ENCODE measurements around the gene LRRC71.

The LRRC71 gene

DNA sequence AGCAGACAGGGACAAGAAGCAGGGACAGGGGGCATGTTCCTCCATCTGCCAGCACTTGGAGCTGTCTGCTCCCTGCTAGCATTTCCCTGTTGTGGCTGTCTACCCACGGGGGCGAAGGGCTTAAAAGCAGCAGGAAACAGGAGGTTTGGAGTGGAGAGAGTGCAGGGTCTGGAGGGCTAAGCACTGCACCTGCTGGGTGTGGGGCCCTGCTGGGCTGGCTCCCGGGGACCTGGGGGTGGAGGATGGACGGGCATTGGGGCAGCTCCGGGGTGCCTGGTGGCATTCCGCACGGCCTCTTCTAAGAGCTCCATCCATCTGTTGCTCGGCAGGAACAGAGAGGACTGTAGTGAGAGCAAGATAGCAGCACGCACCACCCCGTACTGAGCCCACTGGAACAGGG, 21.2 kb downstream of the LRRC71 start:
- no peaks in the 10 kb centered on the region for H3K27me3 Mint-ChIP-seq
- H3K36me3 Mint-ChIP-seq = peaks cover 5% of the 10 kb centered on the region
- no peak overlapping the region for H3K27ac Mint-ChIP-seq
- no peaks in the 10 kb centered on the region for H3K4me1 Mint-ChIP-seq (ENCODE audit: low read depth)
- H3K4me3 Mint-ChIP-seq = no peak overlapping the region
- no peaks in the 10 kb centered on the region for H3K9me3 Mint-ChIP-seq (ENCODE audit: low read depth)

DNA sequence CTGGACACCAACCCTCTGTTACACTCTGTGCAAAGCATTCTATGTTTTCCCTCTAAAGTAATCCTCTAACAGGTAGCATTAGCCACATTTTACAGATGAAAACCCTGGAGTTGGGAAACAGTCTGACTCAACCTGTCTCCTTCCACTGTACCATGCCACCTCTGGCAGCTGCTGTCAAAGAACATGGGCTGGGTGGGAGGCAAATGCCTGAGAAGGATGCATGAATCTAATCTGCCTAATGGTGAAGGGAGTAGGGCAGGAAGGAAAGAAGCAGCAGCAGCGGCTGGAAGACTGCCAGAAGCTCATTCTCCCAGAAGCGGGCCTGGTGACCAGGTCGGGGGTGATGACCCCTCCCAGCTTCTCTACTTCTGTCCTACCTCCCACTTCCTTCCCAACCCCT, 21.7 kb downstream of the LRRC71 start:
- Mint-ChIP-seq H3K27me3 (no peaks in the 10 kb centered on the region), H3K4me3 (no peak overlapping the region), H3K36me3 (peaks cover 5% of the 10 kb centered on the region), H3K4me1 (ENCODE audit: low read depth) (no peaks in the 10 kb centered on the region), H3K27ac (no peak overlapping the region), H3K9me3 (ENCODE audit: low read depth) (no peaks in the 10 kb centered on the region)

DNA sequence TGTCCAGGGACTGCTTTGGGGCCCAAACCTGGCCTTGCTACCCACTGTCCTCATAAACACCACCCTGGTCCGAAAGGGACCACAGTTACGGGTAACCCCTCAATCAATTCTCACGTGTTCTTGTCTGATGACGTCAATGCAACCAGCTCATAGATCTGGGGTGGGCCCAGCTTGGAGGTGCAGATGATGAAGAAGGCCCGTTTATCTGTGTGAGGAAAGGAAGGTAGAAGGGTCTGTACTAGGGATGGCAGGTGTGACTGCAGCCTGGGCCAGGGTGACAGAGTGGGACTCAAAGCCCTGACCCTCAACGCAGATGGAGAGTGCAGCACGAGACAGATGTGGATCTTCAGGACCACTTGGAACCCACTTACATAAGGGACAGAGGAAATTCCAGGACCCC, 22.1 kb downstream of the LRRC71 start:
- no peak overlapping the region for H3K27ac Mint-ChIP-seq
- peaks cover 5% of the 10 kb centered on the region for H3K36me3 Mint-ChIP-seq
- H3K27me3 Mint-ChIP-seq = no peaks in the 10 kb centered on the region
- no peak overlapping the region for H3K4me3 Mint-ChIP-seq
- H3K9me3 Mint-ChIP-seq (ENCODE audit: low read depth) = no peaks in the 10 kb centered on the region
- no peaks in the 10 kb centered on the region for H3K4me1 Mint-ChIP-seq (ENCODE audit: low read depth)

DNA sequence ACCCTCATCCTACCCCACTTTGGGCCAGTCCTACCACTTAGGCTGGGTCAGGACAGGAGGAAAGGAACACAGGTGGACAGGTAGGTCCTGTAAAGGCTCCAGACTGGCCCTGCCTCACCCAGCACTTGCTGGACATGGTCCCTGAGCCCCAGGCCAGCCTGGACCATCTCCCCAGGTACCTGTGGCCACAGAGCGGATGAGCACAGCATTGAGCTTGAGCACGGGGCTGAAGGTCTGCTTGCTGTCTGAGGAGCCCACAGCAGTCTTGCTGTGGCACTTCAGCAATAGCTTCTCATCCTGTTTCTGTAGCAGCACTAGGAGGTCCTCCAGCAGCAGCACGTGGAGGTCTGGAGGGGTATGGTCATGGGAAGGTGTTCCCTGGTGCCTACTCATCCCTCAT, 23.3 kb downstream of the LRRC71 start:
- Mint-ChIP-seq H3K27me3 (no peaks in the 10 kb centered on the region), H3K27ac (no peak overlapping the region), H3K36me3 (peaks cover 5% of the 10 kb centered on the region), H3K4me1 (ENCODE audit: low read depth) (no peaks in the 10 kb centered on the region), H3K4me3 (no peak overlapping the region), H3K9me3 (ENCODE audit: low read depth) (no peaks in the 10 kb centered on the region)

DNA sequence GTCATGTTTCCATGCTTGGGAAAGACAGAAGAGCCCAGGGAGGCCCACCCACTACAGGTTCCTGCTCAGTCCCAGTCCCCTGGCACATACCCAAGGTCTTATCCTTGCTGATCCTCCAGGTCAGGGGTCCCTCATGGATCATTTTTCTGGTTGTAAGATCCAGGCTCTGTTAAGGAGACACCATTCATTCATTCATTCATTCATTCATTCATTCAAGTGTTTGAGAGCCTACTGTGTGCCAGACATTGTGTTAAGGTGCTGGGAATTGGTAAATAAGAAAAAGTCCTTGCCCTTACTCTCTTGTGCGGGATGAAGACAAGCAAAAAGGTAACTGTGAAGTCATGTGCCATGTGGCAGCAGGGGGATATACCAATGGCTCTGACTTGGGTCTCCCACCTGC, 23.8 kb downstream of the LRRC71 start:
- H3K4me1 Mint-ChIP-seq (ENCODE audit: low read depth) = no peaks in the 10 kb centered on the region
- no peak overlapping the region for H3K4me3 Mint-ChIP-seq
- H3K27me3 Mint-ChIP-seq = no peaks in the 10 kb centered on the region
- no peaks in the 10 kb centered on the region for H3K9me3 Mint-ChIP-seq (ENCODE audit: low read depth)
- no peak overlapping the region for H3K27ac Mint-ChIP-seq
- H3K36me3 Mint-ChIP-seq = peaks cover 5% of the 10 kb centered on the region

DNA sequence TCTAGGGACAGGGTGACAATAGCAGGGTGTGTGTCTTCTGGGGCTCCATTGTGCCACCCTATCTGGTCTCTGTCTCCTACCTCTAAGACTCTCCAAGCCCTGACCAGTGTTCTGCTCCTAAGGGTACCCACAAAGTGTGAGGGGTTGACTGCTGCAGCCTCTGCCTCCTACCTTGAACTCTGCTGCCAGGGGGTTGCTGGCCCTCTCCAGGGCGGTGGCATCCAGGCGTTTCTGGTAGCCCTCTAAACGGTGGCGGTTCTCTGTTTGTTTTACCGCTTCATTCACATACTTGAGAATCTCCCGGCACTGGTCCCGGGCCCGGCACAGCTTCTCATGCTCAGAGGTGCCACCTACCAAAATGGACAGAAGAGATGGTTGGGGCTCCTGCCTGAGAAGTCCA, 24.4 kb downstream of the LRRC71 start:
- no peaks in the 10 kb centered on the region for H3K9me3 Mint-ChIP-seq (ENCODE audit: low read depth)
- peaks cover 5% of the 10 kb centered on the region for H3K36me3 Mint-ChIP-seq
- H3K27me3 Mint-ChIP-seq = no peaks in the 10 kb centered on the region
- H3K4me1 Mint-ChIP-seq (ENCODE audit: low read depth) = no peaks in the 10 kb centered on the region
- no peak overlapping the region for H3K27ac Mint-ChIP-seq
- H3K4me3 Mint-ChIP-seq = no peak overlapping the region

DNA sequence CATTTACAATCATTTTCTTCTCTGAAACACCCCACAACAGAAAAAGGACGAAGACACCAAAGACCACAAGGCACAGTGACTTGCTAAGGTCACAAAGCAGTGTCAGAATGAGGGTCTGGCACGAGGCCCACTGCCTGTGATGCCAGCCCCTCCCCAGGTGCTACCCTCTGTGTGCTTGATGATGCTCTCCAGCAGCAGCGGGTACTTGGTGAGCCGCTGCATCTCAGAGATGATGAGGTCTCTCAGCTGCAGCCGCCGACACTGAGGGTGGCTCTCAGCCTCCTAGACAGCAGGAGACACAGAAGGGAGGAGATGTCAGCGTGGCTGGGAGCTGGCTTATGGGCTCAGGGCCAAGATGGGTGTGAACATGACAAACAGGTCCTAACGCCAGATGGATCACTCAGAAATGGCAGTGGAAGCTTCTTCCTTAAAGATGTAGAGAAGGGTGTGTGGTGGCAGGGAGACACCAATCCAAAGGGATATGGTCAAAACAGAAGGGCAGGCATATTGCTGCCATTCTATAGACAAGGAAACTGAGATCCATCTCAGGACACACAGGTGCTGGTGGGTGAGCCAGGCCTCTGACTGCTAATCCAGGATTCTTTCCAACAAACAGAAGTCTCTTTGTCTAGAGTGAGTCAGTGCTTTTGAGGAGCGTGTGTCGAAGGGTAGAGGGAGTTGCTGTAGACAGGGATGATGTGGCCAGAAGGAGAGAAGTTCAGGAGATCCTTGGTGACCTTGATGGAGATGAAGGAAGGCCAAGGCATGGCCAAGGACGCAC, 25.6 kb downstream of the LRRC71 start:
- peaks cover 8% of the 10 kb centered on the region for H3K36me3 Mint-ChIP-seq
- no peaks in the 10 kb centered on the region for H3K9me3 Mint-ChIP-seq (ENCODE audit: low read depth)
- H3K27ac Mint-ChIP-seq = no peak overlapping the region
- no peaks in the 10 kb centered on the region for H3K4me1 Mint-ChIP-seq (ENCODE audit: low read depth)
- no peak overlapping the region for H3K4me3 Mint-ChIP-seq
- H3K27me3 Mint-ChIP-seq = no peaks in the 10 kb centered on the region

DNA sequence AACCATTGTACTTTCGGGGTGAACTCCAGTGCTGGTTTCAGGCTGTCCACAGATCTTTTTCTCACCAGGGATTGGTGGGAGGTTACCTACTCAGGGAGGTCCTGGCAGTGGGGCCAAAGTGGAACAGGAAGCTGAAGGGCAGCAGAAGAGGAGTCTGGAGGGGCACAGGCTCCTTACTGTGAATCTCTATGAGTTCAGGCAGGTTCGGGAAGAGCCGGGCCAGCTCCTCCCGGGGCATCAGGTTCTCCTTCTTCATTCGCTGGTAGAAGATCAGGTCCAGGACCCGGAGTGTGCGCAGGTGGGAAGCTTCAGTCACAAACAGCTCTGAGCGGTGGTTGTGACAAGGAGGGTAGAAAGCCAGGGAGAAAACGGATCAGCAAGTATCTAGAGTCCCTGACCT, 26.7 kb downstream of the LRRC71 start:
- H3K27me3 Mint-ChIP-seq = no peaks in the 10 kb centered on the region
- no peaks in the 10 kb centered on the region for H3K4me1 Mint-ChIP-seq (ENCODE audit: low read depth)
- H3K4me3 Mint-ChIP-seq = no peak overlapping the region
- peaks cover 9% of the 10 kb centered on the region for H3K36me3 Mint-ChIP-seq
- no peak overlapping the region for H3K27ac Mint-ChIP-seq
- H3K9me3 Mint-ChIP-seq (ENCODE audit: low read depth) = no peaks in the 10 kb centered on the region

DNA sequence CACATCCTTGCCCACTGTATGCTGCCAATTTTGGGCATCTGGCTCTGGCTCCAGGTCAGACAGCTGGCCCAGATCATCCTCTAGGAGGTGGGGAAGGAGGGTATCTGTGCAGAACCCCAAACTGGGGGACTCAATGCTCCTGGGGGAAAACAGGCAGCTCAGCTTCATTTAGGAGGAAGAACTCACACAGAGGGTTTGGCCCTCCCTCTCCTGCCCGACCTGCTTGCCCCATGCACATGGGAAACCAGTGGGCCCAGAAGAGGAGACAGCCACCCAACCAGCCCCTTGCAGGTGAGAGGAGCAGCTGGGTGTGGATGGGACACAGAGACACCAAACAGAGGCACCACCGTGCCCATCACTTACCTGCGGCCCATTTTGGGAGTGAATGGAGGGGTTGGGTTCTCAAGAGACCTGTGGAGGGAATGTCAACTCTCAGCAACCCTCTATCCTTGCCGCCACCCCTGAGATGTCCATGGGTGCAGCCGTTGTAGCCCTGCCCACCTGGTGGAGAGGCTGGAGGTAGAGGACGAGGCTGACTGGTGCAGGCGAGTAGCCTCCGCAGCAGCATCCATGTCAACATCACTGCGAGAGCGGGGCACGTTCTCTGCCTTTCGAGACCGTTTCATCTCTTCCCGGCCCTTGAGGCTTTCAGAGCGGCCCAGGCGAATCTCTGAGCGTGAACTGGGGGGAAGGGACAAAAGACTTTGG, 27.5 kb downstream of the LRRC71 start:
- Mint-ChIP-seq H3K4me1 (ENCODE audit: low read depth) (no peaks in the 10 kb centered on the region), H3K27me3 (no peaks in the 10 kb centered on the region), H3K27ac (no peak overlapping the region), H3K36me3 (peaks cover 11% of the 10 kb centered on the region), H3K4me3 (no peak overlapping the region), H3K9me3 (ENCODE audit: low read depth) (no peaks in the 10 kb centered on the region)

DNA sequence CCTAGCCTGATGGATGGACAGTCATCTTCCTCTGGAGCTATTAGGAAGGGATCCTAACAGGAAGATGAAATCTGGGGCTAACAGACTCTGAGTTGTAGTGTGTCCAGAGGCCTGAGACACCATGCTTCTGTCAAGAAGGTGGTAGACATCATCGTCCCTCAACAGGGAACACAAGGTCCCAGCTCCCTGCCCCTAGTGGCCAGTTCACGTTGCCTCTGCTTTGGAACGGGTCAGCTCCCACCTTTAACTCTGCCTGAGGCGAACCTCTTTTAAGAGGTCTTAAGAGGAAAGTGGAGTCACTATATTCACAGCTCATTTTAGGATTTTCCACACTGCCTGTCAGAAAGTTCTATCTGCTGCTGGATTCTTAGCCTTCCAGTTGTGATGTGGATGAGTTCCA, 28.3 kb downstream of the LRRC71 start:
- H3K4me3 Mint-ChIP-seq = no peak overlapping the region
- H3K9me3 Mint-ChIP-seq (ENCODE audit: low read depth) = no peaks in the 10 kb centered on the region
- no peaks in the 10 kb centered on the region for H3K4me1 Mint-ChIP-seq (ENCODE audit: low read depth)
- no peaks in the 10 kb centered on the region for H3K27me3 Mint-ChIP-seq
- H3K36me3 Mint-ChIP-seq = peaks cover 13% of the 10 kb centered on the region
- H3K27ac Mint-ChIP-seq = no peak overlapping the region

DNA sequence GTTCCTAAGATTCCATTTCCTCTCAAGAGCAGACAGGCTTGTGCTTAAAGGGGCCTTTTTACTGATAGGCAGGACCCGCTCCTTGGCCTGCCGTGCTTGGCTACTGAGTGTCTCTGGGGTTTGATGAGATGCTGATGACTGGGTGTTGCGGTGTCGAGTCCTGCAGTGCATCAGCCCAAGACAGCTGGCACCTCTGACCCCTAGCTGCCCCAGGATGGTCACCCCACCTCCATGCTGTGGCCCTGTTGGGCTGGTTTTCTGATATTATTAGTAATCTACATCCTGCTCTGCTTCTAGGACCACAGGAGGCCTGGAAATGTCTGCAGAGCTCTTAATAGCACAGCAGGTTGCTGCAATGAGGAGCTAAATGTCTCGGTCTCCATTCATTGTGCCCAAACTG, 28.7 kb downstream of the LRRC71 start:
- H3K4me3 Mint-ChIP-seq = no peak overlapping the region
- H3K27ac Mint-ChIP-seq = no peak overlapping the region
- H3K36me3 Mint-ChIP-seq = peaks cover 14% of the 10 kb centered on the region
- H3K9me3 Mint-ChIP-seq (ENCODE audit: low read depth) = no peaks in the 10 kb centered on the region
- no peaks in the 10 kb centered on the region for H3K4me1 Mint-ChIP-seq (ENCODE audit: low read depth)
- no peaks in the 10 kb centered on the region for H3K27me3 Mint-ChIP-seq

DNA sequence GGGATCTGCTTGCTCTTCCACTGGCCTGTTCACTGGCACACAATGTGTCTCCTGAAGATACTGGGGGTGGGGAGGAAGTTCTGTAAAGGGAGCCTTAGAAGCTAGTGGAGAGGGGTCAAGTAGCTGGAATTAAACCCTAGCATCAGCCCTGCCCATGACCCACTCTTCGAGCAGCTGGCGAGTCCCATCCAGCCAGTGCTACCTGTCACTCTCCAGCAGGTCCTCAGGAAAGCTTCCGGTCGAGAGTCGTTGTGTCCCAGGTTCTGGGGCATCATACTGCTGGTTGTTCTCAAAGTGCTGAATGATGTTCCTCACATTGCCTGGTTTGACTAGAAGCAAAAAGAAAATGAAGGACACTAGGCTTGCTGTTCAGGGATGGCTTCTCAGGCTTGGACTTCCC, 30.9 kb downstream of the LRRC71 start:
- H3K4me1 Mint-ChIP-seq (ENCODE audit: low read depth) = no peaks in the 10 kb centered on the region
- peaks cover 12% of the 10 kb centered on the region for H3K36me3 Mint-ChIP-seq
- no peaks in the 10 kb centered on the region for H3K27me3 Mint-ChIP-seq
- no peak overlapping the region for H3K27ac Mint-ChIP-seq
- H3K4me3 Mint-ChIP-seq = no peak overlapping the region
- no peaks in the 10 kb centered on the region for H3K9me3 Mint-ChIP-seq (ENCODE audit: low read depth)

DNA sequence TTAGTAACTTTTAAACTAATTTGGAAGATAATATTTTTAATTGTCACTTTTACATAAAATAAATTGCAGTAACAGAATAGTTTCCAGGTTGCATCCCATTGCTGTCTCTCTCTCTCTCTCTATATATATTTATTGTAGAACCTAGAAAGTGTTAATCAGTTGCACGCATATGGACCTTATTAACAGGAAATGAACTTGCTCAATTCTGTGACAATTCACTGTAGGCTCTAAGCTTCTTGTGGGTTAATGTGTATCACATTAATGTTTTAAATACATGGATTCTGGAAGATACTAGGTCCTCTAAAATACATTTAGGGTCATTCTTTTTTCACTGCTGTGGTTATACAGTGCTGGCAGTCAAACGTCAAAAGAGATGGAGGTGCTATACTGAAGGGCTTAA, 33.1 kb downstream of the LRRC71 start:
- H3K4me1 Mint-ChIP-seq (ENCODE audit: low read depth) = no peaks in the 10 kb centered on the region
- no peaks in the 10 kb centered on the region for H3K27me3 Mint-ChIP-seq
- no peak overlapping the region for H3K4me3 Mint-ChIP-seq
- H3K9me3 Mint-ChIP-seq (ENCODE audit: low read depth) = no peaks in the 10 kb centered on the region
- H3K36me3 Mint-ChIP-seq = peaks cover 19% of the 10 kb centered on the region
- H3K27ac Mint-ChIP-seq = no peak overlapping the region

DNA sequence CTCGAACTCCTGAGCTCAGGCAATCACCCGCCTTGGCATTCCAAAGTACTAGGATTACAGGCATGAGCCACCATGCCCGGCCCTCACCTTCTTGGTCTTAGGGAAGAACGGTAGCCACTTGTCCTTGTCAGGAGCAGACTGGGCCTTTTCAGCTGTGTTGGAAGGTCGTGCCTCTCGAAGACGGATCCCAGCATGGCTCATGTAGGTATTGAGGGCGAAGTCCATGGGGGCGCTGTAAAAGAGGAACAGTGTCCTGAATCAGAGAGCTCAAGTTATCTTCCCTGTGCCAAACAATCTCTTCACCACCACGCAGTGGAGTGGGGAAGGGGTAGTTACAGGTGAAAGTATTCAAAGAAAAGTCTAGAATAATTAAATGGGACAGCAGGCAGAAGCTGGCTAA, 35.9 kb downstream of the LRRC71 start:
- no peak overlapping the region for H3K4me3 Mint-ChIP-seq
- H3K36me3 Mint-ChIP-seq = peaks cover 28% of the 10 kb centered on the region
- no peak overlapping the region for H3K27ac Mint-ChIP-seq
- H3K27me3 Mint-ChIP-seq = no peaks in the 10 kb centered on the region
- no peaks in the 10 kb centered on the region for H3K9me3 Mint-ChIP-seq (ENCODE audit: low read depth)
- H3K4me1 Mint-ChIP-seq (ENCODE audit: low read depth) = peaks cover 8% of the 10 kb centered on the region

DNA sequence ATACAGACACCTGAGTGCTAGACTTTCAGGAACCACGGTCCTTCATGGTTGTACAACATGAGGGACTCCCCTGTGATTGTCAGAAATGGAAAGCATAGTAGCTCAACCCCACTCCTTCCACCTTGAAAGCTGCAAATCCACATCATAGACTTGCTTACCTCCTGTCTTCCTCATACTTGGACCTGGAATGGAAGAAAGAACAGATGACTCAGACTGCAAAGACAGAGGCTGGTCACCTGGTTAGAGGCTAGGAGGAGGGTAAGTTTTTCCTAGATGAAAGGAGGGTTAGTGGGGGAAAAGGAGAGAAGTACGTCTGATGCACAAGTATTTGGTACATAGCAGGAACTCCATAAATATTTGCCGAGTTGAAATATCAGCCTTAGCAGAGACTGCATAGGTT, 37.2 kb downstream of the LRRC71 start:
- Mint-ChIP-seq H3K36me3 (peaks cover 30% of the 10 kb centered on the region), H3K27me3 (no peaks in the 10 kb centered on the region), H3K27ac (no peak overlapping the region), H3K4me3 (no peak overlapping the region), H3K4me1 (ENCODE audit: low read depth) (peaks cover 19% of the 10 kb centered on the region), H3K9me3 (ENCODE audit: low read depth) (no peaks in the 10 kb centered on the region)

DNA sequence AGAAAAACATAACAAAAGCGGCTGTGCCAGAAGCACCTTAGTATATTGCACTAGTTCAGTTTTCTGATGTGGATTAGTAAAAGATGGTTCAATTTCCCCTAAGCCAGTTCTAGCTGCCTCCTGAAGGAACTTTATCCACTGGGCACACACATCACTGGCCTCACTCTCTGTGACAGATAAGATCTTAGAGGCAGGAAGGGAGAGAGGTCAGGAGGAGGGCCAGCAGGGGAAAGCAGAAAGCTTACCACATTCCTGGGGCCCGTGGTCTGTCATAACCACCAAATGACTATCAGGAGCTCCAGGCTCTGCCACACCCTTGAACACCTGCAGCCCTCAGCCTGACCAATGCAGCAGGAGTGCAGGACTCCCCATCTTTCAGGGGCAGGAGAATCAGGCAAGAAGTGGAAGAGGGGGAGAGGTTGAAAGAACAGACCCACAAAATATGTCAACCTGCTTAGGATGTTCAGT, 37.8 kb downstream of the LRRC71 start:
- no peak overlapping the region for H3K4me3 Mint-ChIP-seq
- no peaks in the 10 kb centered on the region for H3K27me3 Mint-ChIP-seq
- H3K36me3 Mint-ChIP-seq = peaks cover 30% of the 10 kb centered on the region
- H3K27ac Mint-ChIP-seq = no peak overlapping the region
- no peaks in the 10 kb centered on the region for H3K9me3 Mint-ChIP-seq (ENCODE audit: low read depth)
- peaks cover 24% of the 10 kb centered on the region for H3K4me1 Mint-ChIP-seq (ENCODE audit: low read depth)

Data from activated naive CD8-positive, alpha-beta T cell (primary cell).